ENCODE measurements around the gene ACOT11. TPM values are rescaled to one million over a fixed set of nuclear protein-coding genes. Genes with fewer than 3 reads are reported as not detected.

The ACOT11 gene
- polyA plus RNA-seq, 1 donor from 2014 or later, result not detected

DNA sequence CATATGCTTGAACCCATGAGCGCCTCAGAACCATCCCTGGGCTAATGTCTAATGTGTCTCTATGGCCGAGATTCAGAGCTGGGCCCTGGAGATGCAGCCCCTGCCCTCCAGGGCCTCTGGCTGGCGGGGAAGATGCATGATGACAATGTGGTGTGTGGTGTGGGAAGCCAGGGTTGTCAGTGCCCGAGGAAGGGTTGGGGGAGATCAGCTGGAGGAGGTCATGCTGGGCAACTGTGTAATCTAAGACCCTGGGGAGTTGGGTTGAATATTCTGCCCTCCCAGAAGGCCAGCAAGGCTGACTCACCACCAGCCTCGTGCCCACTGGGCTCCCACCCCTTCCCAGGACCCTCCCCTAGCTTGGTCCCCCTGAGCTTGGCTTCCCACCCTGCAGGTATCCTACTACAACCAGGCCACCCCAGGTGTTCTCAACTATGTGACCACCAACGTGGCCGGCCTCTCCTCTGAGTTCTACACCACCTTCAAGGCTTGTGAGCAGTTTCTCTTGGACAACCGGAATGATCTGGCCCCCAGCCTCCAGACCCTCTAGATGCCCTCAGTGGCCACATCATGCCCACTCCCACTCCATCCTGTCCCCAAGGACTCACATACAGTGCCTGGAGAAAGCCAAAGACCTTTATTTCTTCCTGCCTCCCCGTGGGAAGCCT is 60.7 kb downstream of the ACOT11 start:
- H3K4me3 ChIP-seq (ENCODE audit: low read length), result no peak overlapping the region
- no peaks in the 10 kb centered on the region for H3K27me3 ChIP-seq (ENCODE audit: insufficient read depth, low read depth, low read length)
- no peaks in the 10 kb centered on the region for H3K36me3 ChIP-seq (ENCODE audit: insufficient read depth, low read length)
- H3K27ac ChIP-seq (ENCODE audit: low read length), result no peak overlapping the region
- H3F3A ChIP-seq (ENCODE audit: insufficient read depth, low read length, poor library complexity, severe bottlenecking), result no peaks in the 10 kb centered on the region
- H3K9ac ChIP-seq (ENCODE audit: low read length), result no peak overlapping the region
- no peaks in the 10 kb centered on the region for H3K9me3 ChIP-seq (ENCODE audit: low read length)
- TF ChIP-seq EZH2 (IDR thresholded peaks at IDR 0.05; ENCODE audit: borderline replicate concordance, insufficient read depth, low read length, poor library complexity, severe bottlenecking) (no peak), EP300 (conservative IDR thresholded peaks at IDR 0.05; ENCODE audit: poor library complexity, severe bottlenecking) (no peak), SMC3 (conservative IDR thresholded peaks at IDR 0.05; ENCODE audit: poor library complexity) (no peak), CTCF (IDR thresholded peaks at IDR 0.05; ENCODE audit: poor library complexity, severe bottlenecking) (no peak), POLR2AphosphoS5 (IDR thresholded peaks at IDR 0.05) (no peak), MXI1 (conservative IDR thresholded peaks at IDR 0.05; ENCODE audit: poor library complexity, severe bottlenecking) (no peak), RAD21 (conservative IDR thresholded peaks at IDR 0.05) (no peak), TAF1 (IDR thresholded peaks at IDR 0.05; ENCODE audit: low read depth) (no peak)
- TF ChIP-seq, protein P1, sequence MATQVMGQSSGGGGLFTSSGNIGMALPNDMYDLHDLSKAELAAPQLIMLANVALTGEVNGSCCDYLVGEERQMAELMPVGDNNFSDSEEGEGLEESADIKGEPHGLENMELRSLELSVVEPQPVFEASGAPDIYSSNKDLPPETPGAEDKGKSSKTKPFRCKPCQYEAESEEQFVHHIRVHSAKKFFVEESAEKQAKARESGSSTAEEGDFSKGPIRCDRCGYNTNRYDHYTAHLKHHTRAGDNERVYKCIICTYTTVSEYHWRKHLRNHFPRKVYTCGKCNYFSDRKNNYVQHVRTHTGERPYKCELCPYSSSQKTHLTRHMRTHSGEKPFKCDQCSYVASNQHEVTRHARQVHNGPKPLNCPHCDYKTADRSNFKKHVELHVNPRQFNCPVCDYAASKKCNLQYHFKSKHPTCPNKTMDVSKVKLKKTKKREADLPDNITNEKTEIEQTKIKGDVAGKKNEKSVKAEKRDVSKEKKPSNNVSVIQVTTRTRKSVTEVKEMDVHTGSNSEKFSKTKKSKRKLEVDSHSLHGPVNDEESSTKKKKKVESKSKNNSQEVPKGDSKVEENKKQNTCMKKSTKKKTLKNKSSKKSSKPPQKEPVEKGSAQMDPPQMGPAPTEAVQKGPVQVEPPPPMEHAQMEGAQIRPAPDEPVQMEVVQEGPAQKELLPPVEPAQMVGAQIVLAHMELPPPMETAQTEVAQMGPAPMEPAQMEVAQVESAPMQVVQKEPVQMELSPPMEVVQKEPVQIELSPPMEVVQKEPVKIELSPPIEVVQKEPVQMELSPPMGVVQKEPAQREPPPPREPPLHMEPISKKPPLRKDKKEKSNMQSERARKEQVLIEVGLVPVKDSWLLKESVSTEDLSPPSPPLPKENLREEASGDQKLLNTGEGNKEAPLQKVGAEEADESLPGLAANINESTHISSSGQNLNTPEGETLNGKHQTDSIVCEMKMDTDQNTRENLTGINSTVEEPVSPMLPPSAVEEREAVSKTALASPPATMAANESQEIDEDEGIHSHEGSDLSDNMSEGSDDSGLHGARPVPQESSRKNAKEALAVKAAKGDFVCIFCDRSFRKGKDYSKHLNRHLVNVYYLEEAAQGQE (IDR thresholded peaks at IDR 0.05; ENCODE audit: borderline replicate concordance), result no peak
- H3K9me2 ChIP-seq (ENCODE audit: insufficient read depth, low read length), result no peaks in the 10 kb centered on the region
- H4K20me1 ChIP-seq (ENCODE audit: insufficient read depth), result no peaks in the 10 kb centered on the region
- no peaks in the 10 kb centered on the region for H3K79me2 ChIP-seq (replicated peaks; ENCODE audit: insufficient read depth, low read length)
- H3K4me2 ChIP-seq (ENCODE audit: low read length), result no peak overlapping the region
- H2AFZ ChIP-seq (ENCODE audit: low read depth, low read length), result no peak overlapping the region

- H4K20me1 ChIP-seq (ENCODE audit: insufficient read depth), result no peaks in the 10 kb centered on the region
- H3K27me3 ChIP-seq (ENCODE audit: insufficient read depth, low read depth, low read length), result no peaks in the 10 kb centered on the region
- H3K4me2 ChIP-seq (ENCODE audit: low read length), result no peak overlapping the region
- H3K36me3 ChIP-seq (ENCODE audit: insufficient read depth, low read length), result no peaks in the 10 kb centered on the region
- no peak overlapping the region for H3K27ac ChIP-seq (ENCODE audit: low read length)
- no peaks in the 10 kb centered on the region for H3K9me2 ChIP-seq (ENCODE audit: insufficient read depth, low read length)
- no peaks in the 10 kb centered on the region for H3K79me2 ChIP-seq (replicated peaks; ENCODE audit: insufficient read depth, low read length)
- H3K9me3 ChIP-seq (ENCODE audit: low read length), result no peaks in the 10 kb centered on the region
- no peak for TF ChIP-seq RAD21 (conservative IDR thresholded peaks at IDR 0.05)
- no peak overlapping the region for H2AFZ ChIP-seq (ENCODE audit: low read depth, low read length)
- H3F3A ChIP-seq (ENCODE audit: insufficient read depth, low read length, poor library complexity, severe bottlenecking), result no peaks in the 10 kb centered on the region
- H3K4me3 ChIP-seq (ENCODE audit: low read length), result no peak overlapping the region
- H3K9ac ChIP-seq (ENCODE audit: low read length), result no peak overlapping the region
These were observed 61.4 kb downstream of the ACOT11 start for GRCh38 chr1:54609301-54609921.

Data from neural cell (in vitro differentiated cells).